LNCAP (cell line): ENCODE data around the gene GBE1.

ENCODE experiments used
- CTCF ChIP-seq: fragments of 450-650 bp; IDR thresholded peaks from 2 replicates; pipeline ENCODE4 v1.5.1; 2017; ENCODE audit warnings: mild to moderate bottlenecking

The GBE1 gene

GRCh38 chr3:81451140-81451539, 310.3 kb downstream of the GBE1 start:
- TF ChIP-seq CTCF, result no peak

DNA sequence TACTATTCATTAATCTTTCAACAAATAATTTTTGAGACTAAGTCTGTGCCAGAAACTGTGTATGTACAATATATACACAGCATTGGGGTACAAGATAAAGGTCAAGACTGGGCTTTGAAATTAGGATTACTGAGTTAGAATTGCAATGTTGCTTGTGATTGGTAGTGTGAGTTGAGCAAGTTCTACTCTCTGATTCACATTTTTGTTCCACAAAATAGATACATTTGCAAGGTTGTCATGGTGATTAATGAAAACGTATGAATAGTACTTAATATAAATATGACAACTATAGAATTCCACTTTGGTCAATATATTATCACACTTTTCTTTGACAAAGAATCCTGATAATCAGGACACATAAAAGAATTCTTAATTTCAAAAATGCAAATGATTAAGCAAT, 314.6 kb downstream of the GBE1 start:
- no peak for TF ChIP-seq CTCF

GRCh38 chr3:81445712-81446111, 315.7 kb downstream of the GBE1 start:
- no peak for TF ChIP-seq CTCF

DNA sequence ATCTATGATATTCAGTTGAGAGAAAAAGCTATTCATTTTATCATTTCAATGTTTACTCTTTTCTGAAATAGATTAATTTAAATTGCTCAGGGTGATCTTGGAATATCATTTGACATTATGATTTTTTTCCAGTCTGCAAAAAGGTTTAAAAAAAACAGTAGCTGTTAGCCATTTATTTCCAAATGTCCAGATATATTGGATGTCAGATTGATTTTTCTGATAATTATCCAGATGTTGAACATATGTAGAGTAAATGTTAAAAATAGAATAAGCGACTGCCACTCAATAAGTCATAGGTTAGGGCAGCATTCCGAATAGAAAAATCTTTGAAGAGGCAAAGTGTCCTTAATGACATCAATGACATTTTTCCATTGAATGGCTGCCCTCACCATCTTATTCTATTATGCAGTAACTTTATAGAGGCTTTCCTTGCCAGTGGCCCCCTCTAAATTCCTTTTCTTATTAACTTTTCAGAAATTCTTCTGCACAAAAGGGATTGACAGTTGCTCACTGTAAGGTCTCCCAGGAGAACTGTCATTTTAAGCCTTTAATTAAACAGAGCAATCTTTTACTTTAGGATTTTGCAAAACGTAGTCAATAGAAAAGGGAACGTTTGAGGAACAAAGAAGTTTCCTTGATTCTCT, 316.5 kb downstream of the GBE1 start:
- TF ChIP-seq CTCF, result no peak

DNA sequence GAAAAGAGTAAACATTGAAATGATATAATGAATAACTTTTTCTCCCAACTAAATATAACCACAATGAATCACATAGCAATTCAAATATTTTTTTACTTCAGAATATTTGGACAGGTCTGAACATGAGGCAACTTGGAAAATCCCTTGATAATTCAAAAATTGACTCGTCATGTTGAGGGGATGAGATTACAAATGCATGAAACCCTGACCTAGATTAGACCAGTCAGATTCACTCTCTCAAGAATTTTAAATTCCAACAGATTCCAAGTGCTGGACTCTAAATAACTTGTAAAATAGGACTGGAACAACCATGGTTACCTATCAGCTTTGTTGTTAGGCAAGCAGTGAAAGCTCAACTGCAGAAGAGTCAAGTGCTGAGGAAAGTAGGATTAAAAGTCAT, 317.5 kb downstream of the GBE1 start:
- TF ChIP-seq CTCF, result no peak

- no peak for TF ChIP-seq CTCF
Measured at GRCh38 chr3:81443457-81443782, 318.0 kb downstream of the GBE1 start.

- no peak for TF ChIP-seq CTCF
Measured at GRCh38 chr3:81442758-81443456, 318.5 kb downstream of the GBE1 start.

DNA sequence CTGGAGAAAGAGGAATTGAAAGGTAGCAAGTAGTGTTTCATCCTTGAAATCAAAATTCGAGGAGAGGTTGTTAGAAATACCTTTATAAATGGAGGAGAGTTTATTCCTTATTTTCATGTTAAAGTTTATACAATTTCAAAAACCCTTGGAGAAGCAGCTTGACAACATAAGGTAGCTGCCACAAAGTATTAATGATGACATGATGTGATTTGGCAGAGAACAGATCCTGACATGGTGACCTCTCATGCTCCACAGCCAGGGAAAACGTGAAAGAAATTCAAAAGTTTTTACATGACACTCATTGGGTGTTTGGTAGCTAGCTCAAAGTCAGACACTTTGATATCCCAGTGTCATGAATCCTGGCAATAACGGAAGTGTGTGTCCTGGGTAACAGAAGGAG, 320.8 kb downstream of the GBE1 start:
- no peak for TF ChIP-seq CTCF
